Islet precursor cell (in vitro differentiated cells): ENCODE results near the gene OR56A5.
"Not testable (repeated sequence)": the region's sequence is repeated elsewhere in the genome, so short reads cannot be mapped to it uniquely, and the experiment has no call there.

Source experiments
- DNase-seq: peaks from one replicate; pipeline ENCODE4 v3.0.0-alpha.2; 2018

OR56A5 gene

GRCh38 chr11:5968394-5968793, at the start of gene OR56A5:
Gene OR56A5, minus strand, starts transcription at chr11:5968494. Its CDS starts 0 bp downstream, at chr11:5968494.
- DNase-seq, result no peak

- no peak for DNase-seq
Measured at GRCh38 chr11:6013042-6013441, 44.7 kb upstream of the OR56A5 start.

- DNase-seq, result no peak
Measured at GRCh38 chr11:6012035-6012668, 43.9 kb upstream of the OR56A5 start.

- no peak for DNase-seq
Measured at GRCh38 chr11:6006846-6007245, 38.6 kb upstream of the OR56A5 start, which contains the start of gene OR56A4. Gene OR56A4, minus strand, starts transcription at chr11:6006946. Its CDS starts 3,954 bp downstream, at chr11:6002992.

DNA sequence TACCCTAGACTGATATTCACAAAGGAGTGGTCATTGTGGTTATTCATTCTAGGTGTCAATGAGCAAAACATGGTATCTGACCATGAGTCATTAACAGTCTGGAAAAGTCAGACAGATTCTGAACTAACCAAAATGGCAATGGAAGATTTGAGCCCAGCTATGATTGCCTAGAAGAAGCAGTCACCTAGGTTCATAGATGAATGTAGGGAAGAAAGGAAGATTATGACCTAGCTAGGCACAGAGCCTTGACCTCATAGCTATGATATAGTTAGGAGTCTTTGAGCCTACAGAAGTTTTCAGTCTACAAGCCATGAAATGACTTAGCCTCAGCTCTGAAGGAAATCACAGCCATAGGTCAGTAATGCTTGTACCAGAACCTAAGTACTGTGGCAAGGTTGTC, 38.1 kb upstream of the OR56A5 start:
- DNase-seq, result no peak

DNA sequence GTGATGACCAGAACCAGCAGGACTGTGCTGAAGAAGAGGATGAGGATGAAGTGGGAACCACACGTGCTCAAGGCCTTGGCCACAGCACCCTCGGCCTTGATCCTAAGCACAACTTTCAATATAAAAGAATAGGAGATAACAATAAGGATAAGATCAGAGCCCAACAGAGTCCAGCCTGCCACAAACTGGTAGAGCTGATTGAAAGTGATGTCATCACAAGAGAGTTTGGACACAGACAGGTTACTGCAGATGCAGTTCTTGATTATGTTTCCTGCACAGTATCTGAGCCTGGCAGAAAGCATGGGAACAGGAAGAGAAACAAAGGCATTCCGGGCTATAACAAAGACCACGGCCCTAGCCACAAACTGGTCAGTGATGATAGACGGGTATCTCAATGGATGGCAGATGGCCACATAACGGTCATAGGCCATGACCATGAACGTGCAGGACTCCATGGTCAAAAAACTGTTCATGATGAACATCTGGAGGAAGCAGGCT, 34.0 kb upstream of the OR56A5 start:
- no peak for DNase-seq

GRCh38 chr11:5994791-5995190, 26.5 kb upstream of the OR56A5 start:
- DNase-seq, result no peak

DNA sequence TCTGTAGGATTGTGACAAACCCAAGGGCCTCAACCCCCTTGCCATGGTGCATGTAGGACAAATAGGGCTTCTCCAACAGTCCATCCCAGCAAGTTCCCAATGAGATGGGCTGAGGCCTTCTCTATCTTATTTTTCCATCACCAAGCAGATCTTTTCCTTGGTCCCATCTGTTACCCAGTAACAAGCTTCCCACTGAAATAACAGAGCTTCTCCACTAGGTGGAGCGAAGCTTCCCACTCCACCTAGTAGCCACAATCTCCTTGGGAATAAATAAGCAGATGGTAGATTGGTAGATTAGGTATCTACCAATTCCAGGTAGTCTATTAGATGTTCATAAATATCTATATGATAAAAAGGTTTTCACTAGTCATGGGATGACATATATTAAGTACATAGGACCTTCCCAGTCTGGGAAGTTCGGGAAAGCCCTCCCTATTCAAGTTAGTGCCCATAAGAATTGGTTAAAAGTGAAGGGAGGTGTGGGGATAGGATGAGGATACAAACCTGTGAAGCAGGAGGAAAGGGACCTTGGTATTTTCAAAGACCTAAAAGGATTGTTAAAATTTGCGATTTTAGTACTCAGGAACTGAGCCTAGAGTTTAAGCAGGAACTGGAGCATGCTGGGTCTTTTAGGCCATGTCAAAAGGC, 24.4 kb upstream of the OR56A5 start:
- DNase-seq, result no peak

GRCh38 chr11:5992150-5992549, 23.9 kb upstream of the OR56A5 start:
- no peak for DNase-seq

- DNase-seq, result no peak
Measured at GRCh38 chr11:5989203-5989602, 20.9 kb upstream of the OR56A5 start.

GRCh38 chr11:5986885-5987284, 18.6 kb upstream of the OR56A5 start, which contains the start of gene OR52L1:
Gene OR52L1, minus strand, starts transcription at chr11:5986985. Its CDS starts 55 bp downstream, at chr11:5986930.
- DNase-seq, result no peak

GRCh38 chr11:5983443-5983842, 15.1 kb upstream of the OR56A5 start:
- no peak for DNase-seq

DNA sequence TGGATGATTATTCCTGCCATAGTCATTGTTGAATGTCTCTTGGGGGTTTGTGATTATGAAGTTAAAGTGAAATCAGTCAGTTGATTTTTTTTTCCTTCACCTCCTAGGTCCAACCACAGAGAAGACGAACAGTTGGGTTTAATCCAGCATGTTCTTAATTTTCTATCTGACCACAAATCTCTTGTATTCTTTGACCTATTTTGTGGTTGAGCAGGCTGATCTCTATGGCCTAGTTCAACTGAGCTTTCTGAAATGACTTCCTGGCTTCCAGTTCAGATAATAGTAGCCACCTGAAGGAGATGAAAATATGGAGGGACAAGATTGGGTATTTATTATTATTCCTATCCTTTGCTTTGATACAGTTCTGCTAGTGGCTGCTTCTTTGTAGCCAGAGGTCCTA, 5.2 kb upstream of the OR56A5 start:
- no peak for DNase-seq

- DNase-seq, result no peak
Measured at GRCh38 chr11:5967708-5968107, 586 bp downstream of the OR56A5 start.

- no peak for DNase-seq
Measured at GRCh38 chr11:5966958-5967357, 1.3 kb downstream of the OR56A5 start.

GRCh38 chr11:5960704-5961320, 7.5 kb downstream of the OR56A5 start:
- not testable (repeated sequence) for DNase-seq

GRCh38 chr11:5955586-5955985, 12.7 kb downstream of the OR56A5 start:
- DNase-seq, result no peak

DNA sequence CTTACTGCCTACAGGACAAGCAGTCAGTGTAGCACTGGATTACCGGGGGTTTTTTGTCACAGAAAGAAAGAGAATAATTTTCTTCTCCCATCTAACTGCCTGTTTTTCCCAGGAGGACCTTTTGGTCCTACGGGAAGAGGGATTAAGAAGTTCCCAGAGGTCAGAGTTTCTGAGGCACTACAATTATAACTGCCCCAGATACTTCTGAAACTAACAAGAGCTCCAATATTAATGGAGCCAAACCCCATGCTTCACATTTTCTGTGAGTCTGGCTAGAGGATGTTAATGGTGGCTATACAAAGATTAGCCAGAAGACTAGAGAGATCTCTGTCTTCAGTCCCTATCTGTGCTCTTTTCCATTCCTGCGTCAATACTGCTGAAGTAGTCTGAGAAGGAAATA, 26.3 kb downstream of the OR56A5 start, which contains the start of gene OR56A3:
Gene OR56A3 (plus strand): TSS at position 301 of the 400 bp plus-strand sequence. CDS start 5,096 bp downstream, outside the sequence.
- no peak for DNase-seq

- DNase-seq, result no peak
Measured at GRCh38 chr11:5940748-5941147, 27.5 kb downstream of the OR56A5 start.

- no peak for DNase-seq
Measured at GRCh38 chr11:5938603-5938965, 29.7 kb downstream of the OR56A5 start.

DNA sequence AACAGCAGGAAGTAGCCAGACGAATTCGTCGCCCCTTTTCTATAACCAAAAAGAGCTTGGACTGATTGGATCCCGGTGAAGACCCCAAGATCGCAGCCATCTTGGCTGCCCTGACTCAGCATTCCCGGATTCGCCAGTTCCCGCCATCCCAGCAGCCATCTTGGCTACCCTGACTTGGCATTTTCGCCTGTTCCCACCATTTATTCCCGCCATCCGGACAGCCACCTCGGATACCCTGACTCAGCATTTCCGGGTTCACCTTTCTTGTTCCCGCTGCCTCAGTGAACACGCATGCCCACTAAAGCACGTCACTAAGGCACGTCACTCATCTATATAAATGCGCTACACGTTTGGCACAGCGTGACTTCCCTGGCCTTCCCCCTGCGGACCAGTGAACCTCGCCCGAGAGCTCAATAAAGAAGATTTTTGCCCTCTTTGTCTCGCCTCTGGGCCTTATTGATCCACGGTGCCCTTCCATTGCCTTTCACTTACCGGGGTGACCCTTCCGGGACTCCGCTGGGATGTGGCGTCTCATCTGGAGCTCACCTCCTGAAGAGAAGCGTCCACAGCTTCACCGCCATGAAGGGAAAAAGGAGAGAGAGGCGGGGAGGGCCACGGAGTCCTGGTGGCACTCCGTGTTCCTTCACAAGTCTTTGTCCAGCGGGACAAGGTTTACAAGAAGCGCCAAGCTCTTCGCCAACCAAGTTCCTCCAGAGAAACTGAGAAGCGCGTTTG, 30.3 kb downstream of the OR56A5 start:
- no peak for DNase-seq

- no peak for DNase-seq
Measured at GRCh38 chr11:5933116-5933515, 35.2 kb downstream of the OR56A5 start.

- DNase-seq, result no peak
Measured at GRCh38 chr11:5932671-5933070, 35.6 kb downstream of the OR56A5 start.
